Measurements from ENCODE around the gene IBA57.

IBA57 gene

DNA sequence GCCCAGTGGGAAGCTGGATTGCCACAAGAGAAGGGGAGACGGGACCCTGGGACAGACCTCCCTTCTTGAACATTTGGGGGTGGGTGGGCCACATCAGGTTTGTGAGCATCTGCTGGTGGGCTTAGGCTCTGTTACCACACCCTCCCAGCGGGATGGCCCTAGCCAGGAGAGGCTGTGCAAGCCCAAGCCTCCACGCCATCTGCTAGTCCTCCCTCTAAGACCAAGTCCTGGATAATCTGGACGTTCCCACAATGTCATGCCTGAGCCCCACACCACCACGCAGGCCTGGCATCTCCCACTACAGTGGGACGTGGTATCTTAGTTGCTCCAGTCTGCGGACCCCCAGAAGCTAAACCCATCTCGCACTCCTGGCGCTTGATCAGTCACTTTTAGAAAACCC, 3.7 kb upstream of the IBA57 start:
- TF ChIP-seq TAF1 (IDR thresholded peaks at IDR 0.05; ENCODE audit: borderline replicate concordance, insufficient read depth, low read length): no peak
- no peak for TF ChIP-seq SIN3A (IDR thresholded peaks at IDR 0.05; ENCODE audit: borderline replicate concordance, insufficient read depth, low read length)
- TF ChIP-seq POLR2AphosphoS5 (IDR thresholded peaks at IDR 0.05; ENCODE audit: low read depth, low read length): no peak
- no peak for TF ChIP-seq REST (IDR thresholded peaks at IDR 0.05; ENCODE audit: insufficient read depth in 1 of 2, low read depth in 2 of 2, low read length in 2 of 2)
- TF ChIP-seq FOXP2 (optimal IDR thresholded peaks at IDR 0.05; ENCODE audit: borderline replicate concordance, extremely low read depth, extremely low read length, insufficient read depth): no peak

DNA sequence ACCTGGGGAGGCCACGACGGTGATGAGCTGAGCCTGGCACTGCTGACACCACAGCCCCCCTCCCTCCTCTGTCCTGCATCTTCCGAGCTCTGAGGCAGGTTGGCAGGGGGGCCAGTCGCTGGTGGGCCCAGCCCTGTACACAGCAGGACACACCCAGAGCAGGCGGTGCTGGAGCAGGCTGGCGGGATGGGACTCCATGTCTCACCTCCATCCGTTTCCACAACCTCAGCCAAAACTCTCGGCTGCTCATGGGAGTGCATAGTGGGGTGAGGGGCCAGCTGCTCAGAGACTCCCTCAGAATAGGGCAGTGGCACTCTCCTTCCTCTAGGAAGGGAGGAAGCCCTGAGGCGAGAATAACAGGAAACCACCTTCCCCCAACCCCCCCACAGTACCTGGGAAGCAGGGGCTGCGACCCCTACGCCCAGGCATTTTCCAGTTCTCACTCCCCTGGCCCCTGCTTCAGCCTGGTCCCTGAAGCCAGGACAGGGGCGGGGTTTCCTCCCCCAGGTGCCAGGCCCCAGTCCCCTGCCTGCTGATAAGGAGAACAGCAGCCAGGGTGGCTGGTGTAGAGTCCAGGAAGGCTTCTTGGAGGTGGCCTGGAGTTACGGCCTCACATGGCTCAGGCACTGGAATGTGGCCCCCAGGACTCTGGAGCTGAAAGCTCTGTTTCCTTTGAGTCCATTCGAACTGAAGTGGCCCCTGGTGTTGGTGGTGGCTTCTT, 3.2 kb upstream of the IBA57 start:
- no peak for TF ChIP-seq TAF1 (IDR thresholded peaks at IDR 0.05; ENCODE audit: borderline replicate concordance, insufficient read depth, low read length)
- no peak for TF ChIP-seq POLR2AphosphoS5 (IDR thresholded peaks at IDR 0.05; ENCODE audit: low read depth, low read length)
- no peak for TF ChIP-seq SIN3A (IDR thresholded peaks at IDR 0.05; ENCODE audit: borderline replicate concordance, insufficient read depth, low read length)
- no peak for TF ChIP-seq REST (IDR thresholded peaks at IDR 0.05; ENCODE audit: insufficient read depth in 1 of 2, low read depth in 2 of 2, low read length in 2 of 2)
- TF ChIP-seq FOXP2 (optimal IDR thresholded peaks at IDR 0.05; ENCODE audit: borderline replicate concordance, extremely low read depth, extremely low read length, insufficient read depth): no peak

GRCh38 chr1:228163007-228163753, 2.4 kb upstream of the IBA57 start:
- TF ChIP-seq FOXP2 (optimal IDR thresholded peaks at IDR 0.05; ENCODE audit: borderline replicate concordance, extremely low read depth, extremely low read length, insufficient read depth) (no peak), SIN3A (IDR thresholded peaks at IDR 0.05; ENCODE audit: borderline replicate concordance, insufficient read depth, low read length) (no peak)

DNA sequence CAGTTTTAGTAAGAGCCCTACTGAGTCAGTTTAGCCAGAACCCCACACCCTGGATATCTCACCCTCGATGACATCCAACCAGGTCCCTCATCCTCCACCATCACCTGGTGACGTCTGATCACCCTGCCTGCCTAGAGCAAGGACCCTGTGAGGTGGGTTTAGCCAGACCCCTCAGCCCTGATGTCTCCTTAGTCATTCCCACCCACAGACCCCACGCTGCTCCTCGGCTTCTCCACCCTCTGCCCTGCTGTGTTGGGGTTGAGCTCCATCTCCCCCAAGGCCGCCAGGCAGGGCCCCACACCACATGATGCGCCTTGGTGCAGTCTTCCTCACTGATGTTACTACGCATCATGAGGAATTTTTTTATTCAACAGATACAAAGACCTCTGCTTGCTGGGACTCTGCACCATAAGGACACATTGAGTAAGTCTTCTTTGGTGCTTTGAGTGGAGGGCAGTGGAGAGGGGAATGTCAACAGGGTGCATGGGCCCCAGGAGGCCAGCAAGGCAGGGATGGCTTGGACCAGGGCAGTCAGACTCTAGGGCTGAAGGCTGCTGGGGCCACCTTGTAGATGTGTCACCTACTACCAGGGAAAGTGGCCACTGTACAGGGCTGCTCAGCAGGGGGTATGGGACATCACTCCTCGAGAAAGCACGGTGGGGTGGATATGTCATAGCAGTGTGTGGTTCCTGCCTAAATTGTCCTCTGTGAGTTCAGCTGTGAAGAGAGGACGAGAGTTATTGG, 1.7 kb upstream of the IBA57 start:
- TF ChIP-seq TAF1 (IDR thresholded peaks at IDR 0.05; ENCODE audit: borderline replicate concordance, insufficient read depth, low read length): no peak
- TF ChIP-seq POLR2AphosphoS5 (IDR thresholded peaks at IDR 0.05; ENCODE audit: low read depth, low read length): no peak
- TF ChIP-seq REST (IDR thresholded peaks at IDR 0.05; ENCODE audit: insufficient read depth in 1 of 2, low read depth in 2 of 2, low read length in 2 of 2): no peak
- TF ChIP-seq FOXP2 (optimal IDR thresholded peaks at IDR 0.05; ENCODE audit: borderline replicate concordance, extremely low read depth, extremely low read length, insufficient read depth): no peak
- no peak for TF ChIP-seq SIN3A (IDR thresholded peaks at IDR 0.05; ENCODE audit: borderline replicate concordance, insufficient read depth, low read length)

GRCh38 chr1:228164561-228165371, 838 bp upstream of the IBA57 start:
- TF ChIP-seq REST (IDR thresholded peaks at IDR 0.05; ENCODE audit: insufficient read depth in 1 of 2, low read depth in 2 of 2, low read length in 2 of 2): no peak
- TF ChIP-seq SIN3A (IDR thresholded peaks at IDR 0.05; ENCODE audit: borderline replicate concordance, insufficient read depth, low read length): no peak
- no peak for TF ChIP-seq POLR2AphosphoS5 (IDR thresholded peaks at IDR 0.05; ENCODE audit: low read depth, low read length)
- no peak for TF ChIP-seq TAF1 (IDR thresholded peaks at IDR 0.05; ENCODE audit: borderline replicate concordance, insufficient read depth, low read length)
- no peak for TF ChIP-seq FOXP2 (optimal IDR thresholded peaks at IDR 0.05; ENCODE audit: borderline replicate concordance, extremely low read depth, extremely low read length, insufficient read depth)

All from PFSK-1 (cell line).